Measurements from ENCODE around the gene CCDC121.

Gene CCDC121

DNA sequence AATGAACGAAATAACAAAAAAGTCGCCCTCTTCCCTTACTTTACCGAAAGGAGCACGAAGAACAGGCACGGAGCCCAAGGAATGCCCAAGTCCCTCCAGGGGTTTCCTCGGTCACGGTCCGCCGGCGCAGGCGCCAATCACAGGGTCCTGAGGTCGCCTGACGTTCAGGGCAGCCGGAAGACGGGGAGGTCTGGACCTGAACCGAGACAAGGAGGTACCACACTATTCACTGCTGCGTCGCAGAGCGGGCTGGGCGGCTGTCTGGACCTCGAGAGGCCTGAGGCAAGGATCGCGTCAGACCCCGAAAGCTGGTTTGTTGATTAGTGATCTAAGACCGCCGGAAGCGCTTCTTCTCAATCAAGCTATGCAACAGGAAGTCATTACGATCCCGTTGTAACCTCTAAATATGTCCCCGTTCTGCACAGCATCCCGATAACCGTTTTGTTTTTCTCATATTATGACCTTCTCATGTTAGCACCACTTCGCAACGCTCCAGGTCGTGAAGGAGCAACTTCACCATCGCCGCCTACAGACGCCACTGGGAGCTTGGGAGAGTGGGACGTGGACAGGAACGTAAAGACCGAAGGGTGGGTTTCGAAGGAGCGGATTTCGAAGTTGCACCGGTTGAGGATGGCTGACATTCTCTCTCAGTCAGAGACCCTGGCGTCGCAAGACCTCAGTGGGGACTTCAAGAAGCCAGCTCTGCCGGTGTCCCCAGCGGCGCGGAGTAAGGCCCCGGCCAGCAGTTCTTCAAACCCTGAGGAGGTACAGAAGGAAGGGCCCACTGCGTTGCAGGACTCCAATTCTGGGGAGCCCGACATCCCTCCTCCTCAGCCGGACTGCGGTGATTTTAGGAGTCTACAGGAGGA, 34.7 kb upstream of the CCDC121 start, which contains the start of the genes SLC4A1AP and SUPT7L (continued):
- TF ChIP-seq TCF7L2 (IDR thresholded peaks at IDR 0.05; ENCODE audit: borderline replicate concordance, low read depth, low read length) (no peak), ZNF518A (tag by site-specific recombination; conservative IDR thresholded peaks at IDR 0.05; ENCODE audit: low read depth) (peak; percentile 94), ZNF704 (tag by site-specific recombination; IDR thresholded peaks at IDR 0.05) (no peak), ZNF692 (tag by site-specific recombination; IDR thresholded peaks at IDR 0.05) (peak; percentile 89), SP3 (tag by site-specific recombination; IDR thresholded peaks at IDR 0.05) (peak; percentile 76), ZNF596 (tag by site-specific recombination; IDR thresholded peaks at IDR 0.05) (no peak), ZBTB8A (tag by site-specific recombination; IDR thresholded peaks at IDR 0.05) (0 out of 2 replicates have a peak, but pooled peaks have one; percentile 27), PRDM2 (tag by site-specific recombination; IDR thresholded peaks at IDR 0.05; ENCODE audit: borderline replicate concordance) (no peak), TSHZ1 (tag by site-specific recombination; IDR thresholded peaks at IDR 0.05; ENCODE audit: borderline replicate concordance) (no peak), KLF9 (tag by site-specific recombination; IDR thresholded peaks at IDR 0.05; ENCODE audit: low read depth) (peak; percentile 39; the same call in 1 of the 2 replicates), KLF10 (tag by site-specific recombination; IDR thresholded peaks at IDR 0.05) (peak; percentile 70), ZNF155 (tag by site-specific recombination; IDR thresholded peaks at IDR 0.05) (no peak), ZNF549 (tag by site-specific recombination; IDR thresholded peaks at IDR 0.05) (no peak), ZNF2 (tag by site-specific recombination; IDR thresholded peaks at IDR 0.05) (peak; percentile 100)
- TF ChIP-seq, protein P1, sequence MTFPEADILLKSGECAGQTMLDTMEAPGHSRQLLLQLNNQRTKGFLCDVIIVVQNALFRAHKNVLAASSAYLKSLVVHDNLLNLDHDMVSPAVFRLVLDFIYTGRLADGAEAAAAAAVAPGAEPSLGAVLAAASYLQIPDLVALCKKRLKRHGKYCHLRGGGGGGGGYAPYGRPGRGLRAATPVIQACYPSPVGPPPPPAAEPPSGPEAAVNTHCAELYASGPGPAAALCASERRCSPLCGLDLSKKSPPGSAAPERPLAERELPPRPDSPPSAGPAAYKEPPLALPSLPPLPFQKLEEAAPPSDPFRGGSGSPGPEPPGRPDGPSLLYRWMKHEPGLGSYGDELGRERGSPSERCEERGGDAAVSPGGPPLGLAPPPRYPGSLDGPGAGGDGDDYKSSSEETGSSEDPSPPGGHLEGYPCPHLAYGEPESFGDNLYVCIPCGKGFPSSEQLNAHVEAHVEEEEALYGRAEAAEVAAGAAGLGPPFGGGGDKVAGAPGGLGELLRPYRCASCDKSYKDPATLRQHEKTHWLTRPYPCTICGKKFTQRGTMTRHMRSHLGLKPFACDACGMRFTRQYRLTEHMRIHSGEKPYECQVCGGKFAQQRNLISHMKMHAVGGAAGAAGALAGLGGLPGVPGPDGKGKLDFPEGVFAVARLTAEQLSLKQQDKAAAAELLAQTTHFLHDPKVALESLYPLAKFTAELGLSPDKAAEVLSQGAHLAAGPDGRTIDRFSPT (tag by site-specific recombination; IDR thresholded peaks at IDR 0.05) = no peak
- TF ChIP-seq, protein P2, sequence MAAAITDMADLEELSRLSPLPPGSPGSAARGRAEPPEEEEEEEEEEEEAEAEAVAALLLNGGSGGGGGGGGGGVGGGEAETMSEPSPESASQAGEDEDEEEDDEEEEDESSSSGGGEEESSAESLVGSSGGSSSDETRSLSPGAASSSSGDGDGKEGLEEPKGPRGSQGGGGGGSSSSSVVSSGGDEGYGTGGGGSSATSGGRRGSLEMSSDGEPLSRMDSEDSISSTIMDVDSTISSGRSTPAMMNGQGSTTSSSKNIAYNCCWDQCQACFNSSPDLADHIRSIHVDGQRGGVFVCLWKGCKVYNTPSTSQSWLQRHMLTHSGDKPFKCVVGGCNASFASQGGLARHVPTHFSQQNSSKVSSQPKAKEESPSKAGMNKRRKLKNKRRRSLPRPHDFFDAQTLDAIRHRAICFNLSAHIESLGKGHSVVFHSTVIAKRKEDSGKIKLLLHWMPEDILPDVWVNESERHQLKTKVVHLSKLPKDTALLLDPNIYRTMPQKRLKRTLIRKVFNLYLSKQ (tag by site-specific recombination; IDR thresholded peaks at IDR 0.05; ENCODE audit: borderline replicate concordance) = no peak
